HCT116 (cell line): ENCODE results near the gene GRHPR. TPM values are rescaled to one million over a fixed set of nuclear protein-coding genes. Genes with fewer than 3 reads are reported as not detected.

Source experiments
- ATAC-seq: fragments of 200-7000 bp; cut with Tn5 transposase; 2 replicates; pipeline ENCODE4 v1.9.1; 2020; ENCODE audit warnings: mild to moderate bottlenecking, moderate library complexity
- BruUV-seq: library from RNA; stranded (reverse); fragments of 400-500 nt; replicated peaks from 2 replicates; lab custom pipeline; 2021; lab: Mats Ljungman, UMichigan
- CTCF ChIA-PET: fragments of 300-600 bp; sonication (Branson Sonifier 250); formaldehyde crosslinking; loops from one replicate; lab custom pipeline; 2021; ENCODE audit warnings: antibody characterized with exemption; lab: Charles Lee
- POLR2A ChIA-PET: fragments of 300-600, 350-600 bp; sonication (Branson Sonifier 250); formaldehyde crosslinking; loops from one replicate; lab custom pipeline; 2021; ENCODE audit warnings: antibody characterized with exemption; lab: Charles Lee
- RAD21 ChIA-PET, 2 experiments: fragments of 300-600 bp; sonication (Branson Sonifier 250); formaldehyde crosslinking; loops; one replicate each; lab custom pipeline; 2023; ENCODE audit warnings: low total read pairs in 2 of 2; ENCODE audit not compliant: uncharacterized antibody in 2 of 2, unreplicated experiment in 2 of 2, low non-redundant PET in 1 of 2; lab: Charles Lee
- DNase-seq: peaks from one replicate; pipeline ENCODE4 v3.0.0-alpha.2; 2010; ENCODE audit warnings: low read depth, low spot score
- H2AFZ ChIP-seq: fragments of 200-600 bp; shearing (Covaris generic), sonication (generic); 2 replicates; pipeline ENCODE4 v1.6.1; 2017; ENCODE audit warnings: low read depth, mixed run types, mixed read lengths, antibody characterized with exemption, low read length; ENCODE audit not compliant: poor library complexity, severe bottlenecking
- H3K27ac ChIP-seq: 2 replicates; pipeline ENCODE4 v1.5.1; 2012; ENCODE audit warnings: low read depth, low read length
- H3K27me3 ChIP-seq: fragments of 200-600 bp; sonication (generic); 2 replicates; pipeline ENCODE4 v1.6.1; 2016; ENCODE audit warnings: mixed run types, low read length, mixed read lengths; ENCODE audit not compliant: insufficient read depth
- H3K36me3 ChIP-seq, 2 experiments: fragments of 200-500 bp in 1 of 2; fragments of 200-600 bp in 1 of 2; sonication (Bioruptor generic) in 1 of 2; sonication (generic) in 1 of 2; 2 replicates each; pipeline versions ENCODE4 v1.5.1 to v1.6.1; 2014 to 2016; ENCODE audit warnings: low read length in 2 of 2, inconsistent platforms in 1 of 2, mixed read lengths in 1 of 2, mixed run types in 1 of 2; ENCODE audit not compliant: insufficient read depth in 2 of 2, control insufficient read depth in 1 of 2
- H3K4me1 ChIP-seq, 2 experiments: fragments of 200-600 bp in 1 of 2; sonication (generic) in 1 of 2; 2 replicates each; pipeline versions ENCODE4 v1.5.1 to v1.6.1; 2012 to 2017; ENCODE audit warnings: low read length in 2 of 2, inconsistent platforms in 1 of 2, mild to moderate bottlenecking in 1 of 2, mixed read lengths in 1 of 2, mixed run types in 1 of 2, moderate library complexity in 1 of 2; ENCODE audit not compliant: insufficient read depth in 2 of 2, control insufficient read depth in 1 of 2
- H3K4me2 ChIP-seq: fragments of 200-600 bp; sonication (generic); 2 replicates; pipeline ENCODE4 v1.6.1; 2017; ENCODE audit warnings: mixed run types, low read length, mixed read lengths
- H3K4me3 ChIP-seq, 2 experiments: fragments of 200-600 bp in 1 of 2; sonication (generic) in 1 of 2; replicated peaks in 1 of 2; 2 replicates each; pipeline ENCODE4 v1.5.1; 2011 to 2016; ENCODE audit warnings: low read length in 2 of 2, control low read depth in 1 of 2, low read depth in 1 of 2, mild to moderate bottlenecking in 1 of 2, mixed read lengths in 1 of 2, mixed run types in 1 of 2
- H3K79me2 ChIP-seq: fragments of 200-600 bp; sonication (generic); 2 replicates; pipeline ENCODE4 v1.6.1; 2017; ENCODE audit warnings: mild to moderate bottlenecking, mixed run types, low read length, moderate library complexity, mixed read lengths; ENCODE audit not compliant: insufficient read depth
- H3K9ac ChIP-seq: fragments of 200-600 bp; sonication (generic); 2 replicates; pipeline ENCODE4 v1.6.1; 2016; ENCODE audit warnings: low read length, mixed read lengths
- H3K9me2 ChIP-seq: fragments of 200-600 bp; sonication (generic), shearing (Covaris generic); 2 replicates; pipeline ENCODE4 v1.6.1; 2017; ENCODE audit warnings: mixed run types, mild to moderate bottlenecking, moderate library complexity; ENCODE audit not compliant: insufficient read depth
- H3K9me3 ChIP-seq, 2 experiments: fragments of 200-500 bp in 1 of 2; fragments of 200-600 bp in 1 of 2; sonication (Bioruptor generic) in 1 of 2; sonication (generic) in 1 of 2; 2 replicates each; pipeline ENCODE4 v1.6.1; 2014 to 2017; ENCODE audit warnings: low read length in 2 of 2, mixed read lengths in 2 of 2, inconsistent platforms in 1 of 2, low read depth in 1 of 2, mild to moderate bottlenecking in 1 of 2, mixed run types in 1 of 2, moderate library complexity in 1 of 2; ENCODE audit not compliant: control insufficient read depth in 1 of 2, insufficient read depth in 1 of 2
- H4K20me1 ChIP-seq: fragments of 200-600 bp; sonication (generic), shearing (Covaris generic); 2 replicates; pipeline ENCODE4 v1.6.1; 2017; ENCODE audit warnings: mixed run types, mild to moderate bottlenecking, moderate library complexity; ENCODE audit not compliant: insufficient read depth
- CEBPB ChIP-seq: IDR thresholded peaks from 2 replicates; pipeline ENCODE4 v1.6.1; 2012; ENCODE audit warnings: low read depth
- CTCF ChIP-seq, 3 experiments: fragments of 200-600 bp in 1 of 3; sonication (generic) in 1 of 3; IDR thresholded peaks in 2 of 3; conservative IDR thresholded peaks in 1 of 3; 2 replicates each; pipeline ENCODE4 v1.5.1; 2012 to 2017; ENCODE audit warnings: low read depth in 2 of 3, low read length in 2 of 3, antibody characterized with exemption in 1 of 3, borderline replicate concordance in 1 of 3, control low read depth in 1 of 3, mild to moderate bottlenecking in 1 of 3, mixed read lengths in 1 of 3, mixed run types in 1 of 3, moderate library complexity in 1 of 3; ENCODE audit not compliant: insufficient read depth in 1 of 3
- MAX ChIP-seq: IDR thresholded peaks from 2 replicates; pipeline ENCODE4 v1.6.1; 2012
- POLR2AphosphoS5 ChIP-seq: IDR thresholded peaks from 2 replicates; pipeline ENCODE4 v1.6.1; 2011; ENCODE audit warnings: mild to moderate bottlenecking, low read depth, low read length, moderate library complexity
- ZBTB33 ChIP-seq: IDR thresholded peaks from 2 replicates; pipeline ENCODE4 v1.6.1; 2011; ENCODE audit warnings: mild to moderate bottlenecking, low read length, moderate library complexity; ENCODE audit not compliant: insufficient replicate concordance; ENCODE audit errors: extremely low read depth
- intact Hi-C: fragments of 100-400 bp; cut with micrococcal nuclease; formaldehyde crosslinking; loops from 2 replicates; pipeline ENCODE4 v1.10.0; 2022
- total RNA-seq: library from RNA; stranded (reverse); gene quantifications from one replicate; pipeline ENCODE4 v1.2.1, GENCODE V29; 2021; ENCODE audit not compliant: unreplicated experiment
- TF ChIP-seq, protein P1 (sequence below): IDR thresholded peaks from 2 replicates; pipeline ENCODE4 v1.6.1; 2012; ENCODE audit warnings: low read depth

Gene GRHPR
- total RNA-seq, 1 experiment from 2014 or later, result 106 TPM

GRCh38 chr9:37413311-37413710 lies 9.2 kb upstream of the GRHPR start:
- no TSS peak for BruUV-seq
- Histone ChIP-seq H2AFZ (no peak overlapping the region), H3K9me2 (no peaks in the 10 kb centered on the region), H3K4me3 (no peak overlapping the region), H3K4me1 (peaks cover 0 to 25% of the 10 kb centered on the region in 2 experiments; a peak in 2 of 4 replicates), H3K79me2 (no peaks in the 10 kb centered on the region), H3K4me2 (no peak overlapping the region), H4K20me1 (no peaks in the 10 kb centered on the region), H3K27ac (no peak overlapping the region), H3K27me3 (no peaks in the 10 kb centered on the region), H3K9ac (no peak overlapping the region), H3K9me3 (no peaks in the 10 kb centered on the region), H3K36me3 (no peaks in the 10 kb centered on the region)
- ChIA-PET CTCF (no interaction called here), POLR2A (interaction anchor here (1.2 kb wide), 1 partner anchor 9 kb away, joined by 3 read pairs; the partner anchor contains the start of gene GRHPR), RAD21 (no interaction called here)
- DNase-seq (no peak), ATAC-seq (no peak)
- intact Hi-C loops, result no loop called here
- no peak for TF ChIP-seq ZBTB33
- no peak for TF ChIP-seq MAX
- no peak for TF ChIP-seq CTCF (IDR thresholded peaks at IDR 0.05 in 2 of 3, conservative IDR thresholded peaks at IDR 0.05 in 1 of 3; ENCODE audit: borderline replicate concordance in 1 of 3, insufficient read depth in 1 of 3, low read depth in 2 of 3, low read length in 2 of 3)
- TF ChIP-seq POLR2AphosphoS5, result no peak
- TF ChIP-seq CEBPB, result no peak
- TF ChIP-seq, protein P1, sequence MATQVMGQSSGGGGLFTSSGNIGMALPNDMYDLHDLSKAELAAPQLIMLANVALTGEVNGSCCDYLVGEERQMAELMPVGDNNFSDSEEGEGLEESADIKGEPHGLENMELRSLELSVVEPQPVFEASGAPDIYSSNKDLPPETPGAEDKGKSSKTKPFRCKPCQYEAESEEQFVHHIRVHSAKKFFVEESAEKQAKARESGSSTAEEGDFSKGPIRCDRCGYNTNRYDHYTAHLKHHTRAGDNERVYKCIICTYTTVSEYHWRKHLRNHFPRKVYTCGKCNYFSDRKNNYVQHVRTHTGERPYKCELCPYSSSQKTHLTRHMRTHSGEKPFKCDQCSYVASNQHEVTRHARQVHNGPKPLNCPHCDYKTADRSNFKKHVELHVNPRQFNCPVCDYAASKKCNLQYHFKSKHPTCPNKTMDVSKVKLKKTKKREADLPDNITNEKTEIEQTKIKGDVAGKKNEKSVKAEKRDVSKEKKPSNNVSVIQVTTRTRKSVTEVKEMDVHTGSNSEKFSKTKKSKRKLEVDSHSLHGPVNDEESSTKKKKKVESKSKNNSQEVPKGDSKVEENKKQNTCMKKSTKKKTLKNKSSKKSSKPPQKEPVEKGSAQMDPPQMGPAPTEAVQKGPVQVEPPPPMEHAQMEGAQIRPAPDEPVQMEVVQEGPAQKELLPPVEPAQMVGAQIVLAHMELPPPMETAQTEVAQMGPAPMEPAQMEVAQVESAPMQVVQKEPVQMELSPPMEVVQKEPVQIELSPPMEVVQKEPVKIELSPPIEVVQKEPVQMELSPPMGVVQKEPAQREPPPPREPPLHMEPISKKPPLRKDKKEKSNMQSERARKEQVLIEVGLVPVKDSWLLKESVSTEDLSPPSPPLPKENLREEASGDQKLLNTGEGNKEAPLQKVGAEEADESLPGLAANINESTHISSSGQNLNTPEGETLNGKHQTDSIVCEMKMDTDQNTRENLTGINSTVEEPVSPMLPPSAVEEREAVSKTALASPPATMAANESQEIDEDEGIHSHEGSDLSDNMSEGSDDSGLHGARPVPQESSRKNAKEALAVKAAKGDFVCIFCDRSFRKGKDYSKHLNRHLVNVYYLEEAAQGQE, result no peak
